NB4 (cell line): ENCODE data around the gene SLC25A33.

Experiments used
- MYC ChIP-seq: IDR thresholded peaks from 2 replicates; pipeline ENCODE4 v1.6.1; 2011; ENCODE audit warnings: low read depth, low read length
- POLR2A ChIP-seq: IDR thresholded peaks from 2 replicates; pipeline ENCODE4 v1.6.1; 2011; ENCODE audit warnings: mild to moderate bottlenecking; ENCODE audit not compliant: insufficient read length; ENCODE audit errors: extremely low read depth
- TF ChIP-seq, protein P1 (sequence below): IDR thresholded peaks from one replicate; pipeline ENCODE4 v1.5.1; 2012; ENCODE audit warnings: low read depth, low read length
- TF ChIP-seq, protein P2 (sequence below): IDR thresholded peaks from 2 replicates; pipeline ENCODE4 v1.6.1; 2011; ENCODE audit warnings: low read depth, low read length

- TF ChIP-seq, protein P1, sequence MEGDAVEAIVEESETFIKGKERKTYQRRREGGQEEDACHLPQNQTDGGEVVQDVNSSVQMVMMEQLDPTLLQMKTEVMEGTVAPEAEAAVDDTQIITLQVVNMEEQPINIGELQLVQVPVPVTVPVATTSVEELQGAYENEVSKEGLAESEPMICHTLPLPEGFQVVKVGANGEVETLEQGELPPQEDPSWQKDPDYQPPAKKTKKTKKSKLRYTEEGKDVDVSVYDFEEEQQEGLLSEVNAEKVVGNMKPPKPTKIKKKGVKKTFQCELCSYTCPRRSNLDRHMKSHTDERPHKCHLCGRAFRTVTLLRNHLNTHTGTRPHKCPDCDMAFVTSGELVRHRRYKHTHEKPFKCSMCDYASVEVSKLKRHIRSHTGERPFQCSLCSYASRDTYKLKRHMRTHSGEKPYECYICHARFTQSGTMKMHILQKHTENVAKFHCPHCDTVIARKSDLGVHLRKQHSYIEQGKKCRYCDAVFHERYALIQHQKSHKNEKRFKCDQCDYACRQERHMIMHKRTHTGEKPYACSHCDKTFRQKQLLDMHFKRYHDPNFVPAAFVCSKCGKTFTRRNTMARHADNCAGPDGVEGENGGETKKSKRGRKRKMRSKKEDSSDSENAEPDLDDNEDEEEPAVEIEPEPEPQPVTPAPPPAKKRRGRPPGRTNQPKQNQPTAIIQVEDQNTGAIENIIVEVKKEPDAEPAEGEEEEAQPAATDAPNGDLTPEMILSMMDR = no peak
- TF ChIP-seq POLR2A (no peak), MYC (no peak)
- TF ChIP-seq, protein P2, sequence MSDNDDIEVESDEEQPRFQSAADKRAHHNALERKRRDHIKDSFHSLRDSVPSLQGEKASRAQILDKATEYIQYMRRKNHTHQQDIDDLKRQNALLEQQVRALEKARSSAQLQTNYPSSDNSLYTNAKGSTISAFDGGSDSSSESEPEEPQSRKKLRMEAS = no peak
Observed at GRCh38 chr1:9611716-9612115, 72.5 kb downstream of the SLC25A33 start.
